NB4 (cell line): ENCODE results near the gene BLCAP.

Experiments
- DNase-seq: peaks from one replicate; pipeline ENCODE4 v3.0.0; 2010; ENCODE audit warnings: low read depth
- H3K4me3 ChIP-seq: one replicate; pipeline ENCODE4 v1.5.1; 2011; ENCODE audit warnings: mild to moderate bottlenecking, low read depth, low read length, moderate library complexity
- MYC ChIP-seq: IDR thresholded peaks from 2 replicates; pipeline ENCODE4 v1.6.1; 2011; ENCODE audit warnings: low read depth, low read length
- POLR2A ChIP-seq: IDR thresholded peaks from 2 replicates; pipeline ENCODE4 v1.6.1; 2011; ENCODE audit warnings: mild to moderate bottlenecking; ENCODE audit not compliant: insufficient read length; ENCODE audit errors: extremely low read depth
- TF ChIP-seq, protein P1 (sequence below): IDR thresholded peaks from 2 replicates; pipeline ENCODE4 v1.6.1; 2011; ENCODE audit warnings: low read depth, low read length
- TF ChIP-seq, protein P2 (sequence below): IDR thresholded peaks from one replicate; pipeline ENCODE4 v1.5.1; 2012; ENCODE audit warnings: low read depth, low read length

Gene BLCAP

GRCh38 chr20:37502654-37503053, 25.0 kb downstream of the BLCAP start:
- H3K4me3 ChIP-seq = no peak overlapping the region
- TF ChIP-seq POLR2A = no peak
- TF ChIP-seq, protein P1, sequence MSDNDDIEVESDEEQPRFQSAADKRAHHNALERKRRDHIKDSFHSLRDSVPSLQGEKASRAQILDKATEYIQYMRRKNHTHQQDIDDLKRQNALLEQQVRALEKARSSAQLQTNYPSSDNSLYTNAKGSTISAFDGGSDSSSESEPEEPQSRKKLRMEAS = no peak
- TF ChIP-seq MYC = no peak
- TF ChIP-seq, protein P2, sequence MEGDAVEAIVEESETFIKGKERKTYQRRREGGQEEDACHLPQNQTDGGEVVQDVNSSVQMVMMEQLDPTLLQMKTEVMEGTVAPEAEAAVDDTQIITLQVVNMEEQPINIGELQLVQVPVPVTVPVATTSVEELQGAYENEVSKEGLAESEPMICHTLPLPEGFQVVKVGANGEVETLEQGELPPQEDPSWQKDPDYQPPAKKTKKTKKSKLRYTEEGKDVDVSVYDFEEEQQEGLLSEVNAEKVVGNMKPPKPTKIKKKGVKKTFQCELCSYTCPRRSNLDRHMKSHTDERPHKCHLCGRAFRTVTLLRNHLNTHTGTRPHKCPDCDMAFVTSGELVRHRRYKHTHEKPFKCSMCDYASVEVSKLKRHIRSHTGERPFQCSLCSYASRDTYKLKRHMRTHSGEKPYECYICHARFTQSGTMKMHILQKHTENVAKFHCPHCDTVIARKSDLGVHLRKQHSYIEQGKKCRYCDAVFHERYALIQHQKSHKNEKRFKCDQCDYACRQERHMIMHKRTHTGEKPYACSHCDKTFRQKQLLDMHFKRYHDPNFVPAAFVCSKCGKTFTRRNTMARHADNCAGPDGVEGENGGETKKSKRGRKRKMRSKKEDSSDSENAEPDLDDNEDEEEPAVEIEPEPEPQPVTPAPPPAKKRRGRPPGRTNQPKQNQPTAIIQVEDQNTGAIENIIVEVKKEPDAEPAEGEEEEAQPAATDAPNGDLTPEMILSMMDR = no peak
- no peak for DNase-seq

DNA sequence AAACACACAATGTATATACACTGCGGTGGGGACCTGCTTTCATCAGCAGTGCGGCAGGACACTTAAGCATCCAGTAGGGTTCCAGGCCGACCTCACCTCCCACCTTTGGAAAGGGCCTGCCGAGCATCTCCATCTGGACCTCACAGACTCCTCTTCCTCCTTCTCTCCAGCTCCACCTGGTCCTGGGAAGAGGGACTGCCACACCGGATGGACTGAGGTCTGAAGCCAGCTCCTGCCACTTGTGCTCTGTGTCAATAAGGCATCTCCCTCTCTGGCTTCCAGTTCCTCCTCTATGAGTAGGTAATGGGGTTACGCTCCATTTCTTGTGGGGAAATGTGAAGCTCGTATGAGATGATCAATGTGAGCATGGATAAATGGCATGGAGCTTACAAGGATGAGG, 25.7 kb downstream of the BLCAP start:
- TF ChIP-seq, protein P1 = no peak
- TF ChIP-seq MYC = no peak
- no peak for TF ChIP-seq POLR2A
- TF ChIP-seq, protein P2 = no peak
- no peak overlapping the region for H3K4me3 ChIP-seq
- DNase-seq = no peak

- H3K4me3 ChIP-seq = no peak overlapping the region
- TF ChIP-seq, protein P2 = no peak
- TF ChIP-seq, protein P1 = no peak
- TF ChIP-seq POLR2A (no peak), MYC (no peak)
- no peak for DNase-seq
Measured at GRCh38 chr20:37500311-37500710, 27.4 kb downstream of the BLCAP start.

DNA sequence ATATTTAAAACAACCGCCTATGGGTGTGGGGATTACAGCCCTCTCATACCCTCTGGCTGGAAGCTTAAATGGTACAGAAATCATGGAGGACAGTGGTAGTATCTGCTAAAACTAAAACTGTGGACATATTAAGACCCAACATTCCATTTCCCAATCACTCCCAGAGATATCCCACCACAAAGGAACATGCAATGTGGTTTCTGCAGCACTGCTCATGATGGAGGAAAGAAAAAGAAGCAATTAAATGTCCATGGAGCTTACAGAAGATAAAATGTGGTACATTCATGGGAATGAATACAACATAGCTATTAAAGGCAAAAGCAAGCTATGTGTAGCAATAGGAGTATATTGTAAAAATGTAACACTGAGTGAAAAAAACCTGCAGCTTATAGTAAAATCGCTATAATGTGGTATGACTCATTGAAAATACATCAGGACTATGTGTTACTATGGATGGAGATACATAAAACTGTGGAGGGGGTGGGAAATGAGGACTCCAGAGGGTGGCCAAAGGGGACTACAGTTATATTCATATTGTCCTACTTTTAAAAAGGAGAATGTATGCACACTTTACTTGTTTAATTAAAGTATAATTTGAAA, 29.5 kb downstream of the BLCAP start:
- no peak for TF ChIP-seq MYC
- TF ChIP-seq POLR2A = no peak
- TF ChIP-seq, protein P1 = no peak
- no peak overlapping the region for H3K4me3 ChIP-seq
- no peak for DNase-seq

GRCh38 chr20:37494796-37495195, 32.9 kb downstream of the BLCAP start:
- TF ChIP-seq, protein P1 = no peak
- TF ChIP-seq MYC (no peak), POLR2A (no peak)
- TF ChIP-seq, protein P2 = no peak
- H3K4me3 ChIP-seq = no peak overlapping the region
- no peak for DNase-seq

DNA sequence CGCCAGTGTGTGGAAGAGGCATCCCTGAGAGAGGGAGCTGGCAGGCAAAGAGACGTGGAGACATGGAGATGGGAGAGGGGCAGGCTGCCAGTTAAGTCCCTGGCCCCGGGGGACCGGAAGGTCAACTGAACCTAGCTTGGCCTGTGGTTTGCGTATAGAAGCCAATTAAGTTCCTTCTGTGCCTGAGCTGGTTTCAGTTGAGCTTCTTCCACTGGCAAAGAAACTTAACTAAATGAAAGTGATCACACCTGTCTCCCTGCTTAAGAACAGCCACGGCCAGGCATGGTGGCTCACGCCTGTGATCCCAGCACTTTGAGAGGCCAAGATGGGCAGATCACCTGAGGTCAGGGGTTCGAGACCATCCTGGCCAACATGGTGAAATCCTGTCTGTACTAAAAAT, 33.4 kb downstream of the BLCAP start:
- TF ChIP-seq, protein P2 = no peak
- TF ChIP-seq POLR2A (no peak), MYC (no peak)
- TF ChIP-seq, protein P1 = no peak
- H3K4me3 ChIP-seq = no peak overlapping the region
- DNase-seq = no peak
